GM18505 (cell line): ENCODE measurements around the gene GPBAR1.

Experiments
- ATAC-seq: cut with Tn5 transposase; IDR thresholded peaks from one replicate; pipeline ENCODE4 v1.9.1; 2021; ENCODE audit not compliant: unreplicated experiment
- POLR2A ChIP-seq: IDR thresholded peaks from 4 replicates; pipeline ENCODE4 v1.6.1; 2011; ENCODE audit warnings: borderline replicate concordance; ENCODE audit not compliant: insufficient read depth, insufficient read length; ENCODE audit errors: extremely low read depth

The GPBAR1 gene

GRCh38 chr2:218276986-218277755 lies 16.4 kb downstream of the GPBAR1 start:
- no peak for ATAC-seq
- TF ChIP-seq POLR2A = no peak

GRCh38 chr2:218277921-218278320 lies 17.1 kb downstream of the GPBAR1 start:
- ATAC-seq = no peak
- TF ChIP-seq POLR2A = no peak

GRCh38 chr2:218278531-218279360 lies 17.9 kb downstream of the GPBAR1 start:
- no peak for TF ChIP-seq POLR2A
- ATAC-seq = no peak

GRCh38 chr2:218280260-218280870 lies 19.6 kb downstream of the GPBAR1 start:
- no peak for TF ChIP-seq POLR2A
- no peak for ATAC-seq

GRCh38 chr2:218281449-218281848 lies 20.6 kb downstream of the GPBAR1 start:
- ATAC-seq = no peak
- TF ChIP-seq POLR2A = no peak

- no peak for TF ChIP-seq POLR2A
- ATAC-seq = no peak
These were observed 21.6 kb downstream of the GPBAR1 start for GRCh38 chr2:218282173-218282991.

- TF ChIP-seq POLR2A = no peak
- no peak for ATAC-seq
These were observed 23.4 kb downstream of the GPBAR1 start for GRCh38 chr2:218284106-218284811.

- TF ChIP-seq POLR2A = no peak
- no peak for ATAC-seq
These were observed 24.8 kb downstream of the GPBAR1 start for GRCh38 chr2:218285604-218286003.

GRCh38 chr2:218286570-218287459 lies 26.0 kb downstream of the GPBAR1 start:
- peak; percentile 56 for TF ChIP-seq POLR2A
- ATAC-seq = peak; percentile 52

- no peak for TF ChIP-seq POLR2A
- no peak for ATAC-seq
These were observed 29.0 kb downstream of the GPBAR1 start for GRCh38 chr2:218289639-218290315.
